SK-N-SH treated with all-trans-retinoic acid at 6 μM for 48 hours (cell line): ENCODE results near the gene GOLT1B.

ENCODE experiments used
- ARNTL ChIP-seq: fragments of 450-650 bp; formaldehyde crosslinking; IDR thresholded peaks from 2 replicates; pipeline ENCODE4 v1.5.0; 2020; ENCODE audit warnings: low read depth, mild to moderate bottlenecking, moderate library complexity, borderline replicate concordance
- ISL1 ChIP-seq: fragments of 250-450 bp; sonication (Bioruptor Pico); IDR thresholded peaks from 2 replicates; pipeline ENCODE4 v2.1.2; 2022; ENCODE audit warnings: mild to moderate bottlenecking, moderate library complexity
- PPARA ChIP-seq: fragments of 250-450 bp; sonication (Bioruptor Pico); IDR thresholded peaks from 2 replicates; pipeline ENCODE4 v1.5.0; 2020; ENCODE audit warnings: mild to moderate bottlenecking, borderline replicate concordance
- ZFP3 ChIP-seq: fragments of 250-450 bp; sonication (Bioruptor Pico); IDR thresholded peaks from 2 replicates; pipeline ENCODE4 v1.5.0; 2020; ENCODE audit warnings: mild to moderate bottlenecking, moderate library complexity

DNA sequence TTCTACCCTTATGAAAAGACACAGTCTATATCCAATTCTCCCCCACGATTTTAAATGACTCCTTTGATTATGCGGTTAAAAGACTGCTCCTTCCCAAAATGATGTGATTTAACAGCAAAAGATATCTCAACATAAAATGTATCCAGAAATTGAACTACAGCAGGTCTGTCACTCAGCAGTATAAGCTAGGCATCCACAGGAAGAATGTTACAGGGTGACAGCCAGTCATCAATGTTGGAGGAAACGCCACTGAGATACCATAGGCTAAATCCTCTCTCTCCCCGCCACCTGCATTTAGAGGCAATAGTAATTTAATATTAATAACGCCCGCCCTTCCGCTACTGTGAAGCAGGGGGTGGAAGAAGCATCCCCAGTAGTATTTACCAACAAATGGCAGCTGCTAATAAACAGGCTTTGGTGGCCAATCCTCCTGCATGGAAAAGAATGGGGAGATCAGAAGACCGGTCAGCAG lies 767 bp upstream of the GOLT1B start:
- TF ChIP-seq ARNTL (CRISPR knock-in tag) (no peak), PPARA (no peak), ZFP3 (CRISPR knock-in tag) (no peak), ISL1 (CRISPR knock-in tag) (no peak)
